OCI-LY3 (cell line): ENCODE measurements around the gene NGRN.

Experiments used
- EZH2phosphoT487 ChIP-seq: fragments of 200-600 bp; shearing (Covaris generic); IDR thresholded peaks from 2 replicates; pipeline ENCODE4 v1.6.1; 2018; ENCODE audit warnings: antibody characterized with exemption, mixed run types, low read depth
- TF ChIP-seq, protein P1 (sequence below): fragments of 200-600, 300-600 bp; sonication (generic); IDR thresholded peaks from 2 replicates; pipeline ENCODE4 v1.5.1; 2014; ENCODE audit warnings: antibody characterized with exemption, low read length, low read depth

DNA sequence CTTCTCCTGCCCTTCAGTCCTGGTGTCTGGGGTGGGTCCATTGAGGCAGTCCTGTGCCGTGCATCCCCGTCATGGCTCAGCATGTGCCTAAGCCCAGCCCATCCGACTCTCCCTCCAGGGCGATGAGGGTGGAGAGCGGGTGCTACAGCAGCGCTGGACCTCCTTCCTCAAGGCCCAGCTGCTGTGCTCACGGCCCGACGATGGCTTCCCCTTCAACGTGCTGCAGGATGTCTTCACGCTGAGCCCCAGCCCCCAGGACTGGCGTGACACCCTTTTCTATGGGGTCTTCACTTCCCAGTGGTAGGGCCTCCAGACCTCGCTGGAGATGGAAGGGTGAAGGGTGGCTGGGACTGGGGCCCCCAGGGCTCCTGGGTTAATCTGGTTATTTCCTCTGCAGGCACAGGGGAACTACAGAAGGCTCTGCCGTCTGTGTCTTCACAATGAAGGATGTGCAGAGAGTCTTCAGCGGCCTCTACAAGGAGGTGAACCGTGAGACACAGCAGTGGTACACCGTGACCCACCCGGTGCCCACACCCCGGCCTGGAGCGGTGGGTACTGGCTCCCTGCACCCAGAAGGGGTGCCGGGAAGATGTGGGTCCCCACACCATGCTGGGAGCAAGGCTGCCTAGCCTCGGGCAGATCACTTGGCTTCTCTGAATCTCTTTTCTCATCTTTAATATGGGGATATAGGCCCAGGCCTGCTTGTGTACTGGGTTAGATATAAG lies 41.9 kb upstream of the NGRN start:
- TF ChIP-seq, protein P1, sequence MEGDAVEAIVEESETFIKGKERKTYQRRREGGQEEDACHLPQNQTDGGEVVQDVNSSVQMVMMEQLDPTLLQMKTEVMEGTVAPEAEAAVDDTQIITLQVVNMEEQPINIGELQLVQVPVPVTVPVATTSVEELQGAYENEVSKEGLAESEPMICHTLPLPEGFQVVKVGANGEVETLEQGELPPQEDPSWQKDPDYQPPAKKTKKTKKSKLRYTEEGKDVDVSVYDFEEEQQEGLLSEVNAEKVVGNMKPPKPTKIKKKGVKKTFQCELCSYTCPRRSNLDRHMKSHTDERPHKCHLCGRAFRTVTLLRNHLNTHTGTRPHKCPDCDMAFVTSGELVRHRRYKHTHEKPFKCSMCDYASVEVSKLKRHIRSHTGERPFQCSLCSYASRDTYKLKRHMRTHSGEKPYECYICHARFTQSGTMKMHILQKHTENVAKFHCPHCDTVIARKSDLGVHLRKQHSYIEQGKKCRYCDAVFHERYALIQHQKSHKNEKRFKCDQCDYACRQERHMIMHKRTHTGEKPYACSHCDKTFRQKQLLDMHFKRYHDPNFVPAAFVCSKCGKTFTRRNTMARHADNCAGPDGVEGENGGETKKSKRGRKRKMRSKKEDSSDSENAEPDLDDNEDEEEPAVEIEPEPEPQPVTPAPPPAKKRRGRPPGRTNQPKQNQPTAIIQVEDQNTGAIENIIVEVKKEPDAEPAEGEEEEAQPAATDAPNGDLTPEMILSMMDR = no peak
- TF ChIP-seq EZH2phosphoT487 = no peak
